KOPT-K1 (cell line): ENCODE data around the gene SAE1.

ENCODE experiments used
- H3K27ac ChIP-seq: fragments of 200-600 bp; sonication (generic); 2 replicates; pipeline ENCODE4 v1.5.1; 2016; ENCODE audit warnings: antibody characterized with exemption, mild to moderate bottlenecking, low read depth, low read length; ENCODE audit not compliant: poor library complexity, severe bottlenecking
- H3K36me3 ChIP-seq: fragments of 200-600 bp; sonication (generic); 2 replicates; pipeline ENCODE4 v1.5.1; 2017; ENCODE audit warnings: antibody characterized with exemption, mild to moderate bottlenecking, low read length, moderate library complexity; ENCODE audit not compliant: insufficient read depth
- H3K9me3 ChIP-seq: fragments of 200-600 bp; sonication (generic); 2 replicates; pipeline ENCODE4 v1.5.1; 2017; ENCODE audit warnings: antibody characterized with exemption, low read length, mild to moderate bottlenecking; ENCODE audit not compliant: insufficient read depth, poor library complexity, severe bottlenecking

SAE1 gene

DNA sequence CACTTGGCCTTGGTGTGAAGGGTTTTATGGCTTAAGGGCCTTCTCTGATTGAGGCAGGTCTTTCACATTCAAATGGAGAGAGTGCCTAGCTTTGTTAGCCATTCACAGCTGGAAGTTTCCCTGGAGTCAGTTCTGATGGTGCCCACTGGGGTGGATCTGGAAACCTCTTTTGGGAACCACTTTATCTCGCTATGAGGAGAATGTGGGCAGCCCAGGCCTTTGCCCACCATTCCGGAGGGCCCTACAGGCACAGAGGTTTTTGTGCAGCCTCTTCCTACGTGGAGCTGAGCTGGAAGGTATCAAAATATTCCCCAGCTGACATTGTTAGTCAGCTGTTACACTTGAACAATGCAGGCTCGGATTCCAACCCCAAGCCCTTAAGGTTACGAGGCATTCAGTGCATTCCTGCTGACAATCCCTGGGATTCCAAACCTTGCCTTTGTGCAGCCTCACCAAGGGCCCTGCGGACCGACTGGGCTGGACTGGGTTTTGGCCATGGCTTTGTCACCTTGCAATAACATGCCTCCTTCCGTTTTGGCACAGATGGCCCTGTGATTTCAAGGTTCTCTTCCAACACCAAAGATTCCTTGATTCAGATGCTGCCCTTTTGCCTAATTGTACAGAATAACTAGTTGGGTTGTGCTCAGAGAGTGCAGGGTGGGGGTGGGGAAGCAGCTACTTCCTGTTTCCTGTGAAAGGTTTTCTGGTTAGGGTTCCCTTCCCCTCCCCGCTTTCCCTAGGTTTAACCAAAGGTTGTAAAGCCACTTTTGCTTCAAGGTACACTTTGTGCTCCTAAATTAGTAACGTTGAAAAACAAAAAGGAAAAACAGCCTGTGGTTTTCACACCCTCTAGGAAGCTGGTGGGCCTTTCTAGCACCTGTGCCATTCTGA, 27.0 kb downstream of the SAE1 start:
- Histone ChIP-seq H3K27ac (peak overlapping the region; percentile 41), H3K36me3 (peaks cover 99% of the 10 kb centered on the region), H3K9me3 (no peaks in the 10 kb centered on the region)

- Histone ChIP-seq H3K27ac (peak overlapping the region; percentile 41), H3K9me3 (no peaks in the 10 kb centered on the region), H3K36me3 (peaks cover 99% of the 10 kb centered on the region)
Observed at GRCh38 chr19:47158367-47158791, 27.7 kb downstream of the SAE1 start.

DNA sequence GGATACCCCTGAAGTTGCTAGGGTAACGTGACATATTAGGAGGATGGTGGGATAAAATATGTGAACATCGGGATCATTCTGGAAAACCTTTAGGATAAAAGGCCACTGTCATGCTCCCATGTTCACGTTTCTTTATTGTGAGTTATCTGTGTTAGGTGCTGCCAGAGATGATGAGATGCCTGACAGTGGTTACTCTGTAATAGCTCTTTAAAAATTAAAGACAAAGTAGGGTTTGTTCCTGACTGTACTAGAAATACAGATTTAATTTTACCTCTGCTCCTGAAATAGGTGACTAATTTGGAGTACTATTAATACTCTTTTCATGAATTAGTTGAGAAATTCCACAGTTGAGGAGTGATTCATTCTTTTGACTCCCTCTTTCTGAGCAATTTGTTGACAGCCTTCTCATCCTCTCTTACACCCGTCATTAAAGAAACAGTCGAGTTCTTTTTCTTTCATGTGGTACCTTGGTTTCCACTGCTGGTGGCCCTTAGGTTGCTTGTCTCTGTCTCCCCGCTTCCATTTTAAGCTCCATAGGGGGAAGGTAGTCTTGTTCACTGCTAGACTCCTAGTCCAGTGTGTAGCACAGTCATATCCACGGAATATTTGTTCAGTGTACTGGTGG, 28.4 kb downstream of the SAE1 start:
- Histone ChIP-seq H3K36me3 (peaks cover 94% of the 10 kb centered on the region), H3K9me3 (no peaks in the 10 kb centered on the region), H3K27ac (peak overlapping the region; percentile 41)

DNA sequence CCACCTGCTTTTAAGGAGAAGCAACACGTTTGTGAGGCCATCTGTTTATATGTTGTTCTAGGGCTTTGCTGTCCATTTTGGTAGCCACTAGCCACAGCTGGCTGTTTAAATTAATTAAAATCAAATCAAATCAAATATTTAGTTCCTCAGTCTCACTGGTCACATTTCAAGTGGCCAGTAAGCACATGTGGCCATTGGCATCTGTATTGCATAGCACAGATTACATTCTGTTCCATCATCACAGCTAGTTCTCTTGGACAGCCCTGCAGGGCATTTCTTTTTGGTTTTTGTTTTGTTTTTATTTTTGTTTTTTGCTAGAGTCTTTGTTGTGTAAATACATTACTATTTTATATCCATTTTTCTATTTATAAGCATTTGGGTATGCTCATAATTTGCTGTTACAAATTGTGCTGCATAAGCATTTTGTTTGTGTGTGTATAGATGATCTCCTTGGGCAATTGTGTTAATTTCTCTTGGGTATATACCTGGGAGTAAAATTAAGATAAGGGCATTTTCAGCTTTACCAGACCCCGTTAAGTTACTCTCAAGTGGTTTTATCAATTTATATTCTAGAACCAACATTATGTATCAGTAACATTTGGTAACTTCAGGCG, 31.3 kb downstream of the SAE1 start:
- peaks cover 93% of the 10 kb centered on the region for H3K36me3 ChIP-seq
- no peaks in the 10 kb centered on the region for H3K9me3 ChIP-seq
- H3K27ac ChIP-seq: no peak overlapping the region

DNA sequence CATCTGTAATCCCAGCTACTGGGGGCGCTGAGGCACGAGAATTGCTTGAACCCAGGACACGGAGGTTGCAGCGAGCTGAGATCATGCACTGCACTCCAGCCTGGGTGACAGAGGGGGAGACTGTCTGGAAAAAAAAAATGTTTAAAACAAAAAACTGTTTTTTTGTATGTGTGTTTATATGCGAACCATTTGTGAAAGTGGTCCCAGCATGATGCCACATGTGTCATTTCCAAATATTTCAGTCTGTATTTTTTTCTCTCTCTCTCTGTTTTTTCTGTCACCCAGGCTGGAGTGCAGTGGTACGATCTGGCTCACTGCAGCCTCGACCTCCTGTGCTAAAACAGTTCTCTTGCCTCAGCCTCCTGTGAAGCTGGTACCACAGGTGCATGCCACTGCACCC, 37.4 kb downstream of the SAE1 start:
- no peaks in the 10 kb centered on the region for H3K9me3 ChIP-seq
- no peak overlapping the region for H3K27ac ChIP-seq
- H3K36me3 ChIP-seq: peaks cover 91% of the 10 kb centered on the region

GRCh38 chr19:47172666-47173455, 42.2 kb downstream of the SAE1 start:
- H3K27ac ChIP-seq: no peak overlapping the region

GRCh38 chr19:47176071-47176626, 45.5 kb downstream of the SAE1 start:
- no peak overlapping the region for H3K27ac ChIP-seq

More at GRCh38 chr19:47172666-47173455, 42.2 kb downstream of the SAE1 start:
- no peaks in the 10 kb centered on the region for H3K9me3 ChIP-seq
- peaks cover 97% of the 10 kb centered on the region for H3K36me3 ChIP-seq

GRCh38 chr19:47176627-47177090, 46.0 kb downstream of the SAE1 start:
- Histone ChIP-seq H3K27ac (no peak overlapping the region), H3K36me3 (peaks cover 94% of the 10 kb centered on the region), H3K9me3 (no peaks in the 10 kb centered on the region)

More at GRCh38 chr19:47176071-47176626, 45.5 kb downstream of the SAE1 start:
- Histone ChIP-seq H3K36me3 (peaks cover 95% of the 10 kb centered on the region), H3K9me3 (no peaks in the 10 kb centered on the region)

DNA sequence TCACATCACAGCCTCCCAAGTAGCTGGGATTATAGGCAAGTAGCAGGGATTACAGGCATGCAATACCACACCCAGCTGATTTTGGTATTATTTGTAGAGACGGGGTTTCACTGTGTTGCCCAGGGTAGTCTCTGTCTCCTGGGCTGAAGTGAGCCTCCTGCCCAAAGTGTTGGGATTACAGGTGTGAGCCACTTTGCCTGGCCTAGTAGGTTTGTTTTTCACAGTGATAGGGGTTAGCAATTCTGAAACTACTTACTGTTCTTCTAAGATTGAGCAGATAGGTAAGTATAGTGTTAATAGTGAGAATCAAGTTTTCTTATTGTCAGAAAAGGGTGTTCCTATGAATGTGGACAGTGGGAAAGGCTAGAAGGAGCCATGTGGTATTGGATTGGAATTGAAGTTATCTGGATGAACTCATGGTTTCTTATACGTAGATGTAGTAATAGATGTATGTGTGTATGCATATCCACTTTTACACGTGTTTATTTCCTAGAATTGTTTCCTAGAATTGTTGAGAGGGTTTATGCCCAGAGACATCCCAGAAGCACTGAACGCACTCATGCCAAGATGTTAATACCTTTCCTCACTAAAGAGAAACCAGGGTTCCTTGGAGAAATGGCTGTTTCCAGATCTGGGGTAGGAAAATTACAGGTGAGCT, 49.1 kb downstream of the SAE1 start:
- Histone ChIP-seq H3K27ac (no peak overlapping the region), H3K36me3 (peaks cover 97% of the 10 kb centered on the region)

GRCh38 chr19:47183601-47184000, 53.0 kb downstream of the SAE1 start:
- H3K36me3 ChIP-seq: peaks cover 96% of the 10 kb centered on the region
- no peaks in the 10 kb centered on the region for H3K9me3 ChIP-seq
- H3K27ac ChIP-seq: no peak overlapping the region

More for the DNA sequence above, 49.1 kb downstream of the SAE1 start:
- no peaks in the 10 kb centered on the region for H3K9me3 ChIP-seq

GRCh38 chr19:47186446-47187334, 56.1 kb downstream of the SAE1 start:
- Histone ChIP-seq H3K9me3 (no peaks in the 10 kb centered on the region), H3K27ac (no peak overlapping the region), H3K36me3 (peaks cover 99% of the 10 kb centered on the region)

- Histone ChIP-seq H3K36me3 (peaks cover 99% of the 10 kb centered on the region), H3K27ac (no peak overlapping the region), H3K9me3 (no peaks in the 10 kb centered on the region)
Observed at GRCh38 chr19:47187335-47187655, 56.7 kb downstream of the SAE1 start.

GRCh38 chr19:47187797-47188196, 57.2 kb downstream of the SAE1 start:
- Histone ChIP-seq H3K27ac (no peak overlapping the region), H3K36me3 (peaks cover 98% of the 10 kb centered on the region), H3K9me3 (no peaks in the 10 kb centered on the region)
